A549 (cell line): ENCODE results near the gene HGFAC. TPM values are rescaled to one million over a fixed set of nuclear protein-coding genes. Genes with fewer than 3 reads are reported as not detected.

Source experiments
- ATAC-seq, 2 experiments: fragments of 200-7000 bp in 1 of 2; fragments of >200 bp in 1 of 2; cut with Nextera tagmentation in 1 of 2; cut with Tn5 transposase in 1 of 2; 3 replicates each; pipeline versions ENCODE4 v1.8.0 to v1.9.1; 2018 to 2020; ENCODE audit warnings: mild to moderate bottlenecking in 1 of 2, moderate library complexity in 1 of 2
- CTCF ChIA-PET: fragments of 300-600 bp; sonication (Branson Sonifier 250); formaldehyde crosslinking; extraction: SDS; loops from one replicate; lab custom pipeline; 2021; ENCODE audit warnings: antibody characterized with exemption, inconsistent platforms; lab: Yijun Ruan, JAX
- POLR2A ChIA-PET: fragments of 350-600 bp; formaldehyde crosslinking; extraction: SDS; loops from one replicate; lab custom pipeline; 2021; ENCODE audit warnings: antibody characterized with exemption, inconsistent platforms; lab: Yijun Ruan, JAX
- DNase-seq, 2 experiments: peaks; one replicate each; pipeline versions ENCODE4 v3.0.0 to v3.0.0-alpha.2; 2011 to 2016; ENCODE audit warnings: low read depth in 1 of 2, low spot score in 1 of 2
- FAIRE-seq: peaks from 2 replicates; lab custom pipeline; 2011; peaks lifted over from hg19 to GRCh38; lab: Jason Lieb, UNC
- H3K27ac ChIP-seq, 2 experiments: fragments of >200 bp; sonication (Bioruptor Twin); formaldehyde crosslinking; 3 replicates each; pipeline ENCODE4 v1.5.1; 2016 to 2017
- H3K4me1 ChIP-seq: fragments of >200 bp; sonication (Bioruptor Twin); formaldehyde crosslinking; 3 replicates; pipeline ENCODE4 v1.6.1; 2016
- H3K4me2 ChIP-seq: fragments of >200 bp; sonication (Bioruptor Twin); formaldehyde crosslinking; 3 replicates; pipeline ENCODE4 v1.6.1; 2016
- H3K4me3 ChIP-seq: fragments of >200 bp; sonication (Bioruptor Twin); formaldehyde crosslinking; 3 replicates; pipeline ENCODE4 v1.5.1; 2016
- H3K9me3 ChIP-seq: fragments of >200 bp; sonication (Bioruptor Twin); formaldehyde crosslinking; 3 replicates; pipeline ENCODE4 v1.6.1; 2016
- ATOH8 ChIP-seq: fragments of 250-450 bp; sonication (Bioruptor Pico); IDR thresholded peaks from 2 replicates; pipeline ENCODE4 v1.5.0; 2020; ENCODE audit warnings: low read depth, mild to moderate bottlenecking, moderate library complexity
- BHLHE40 ChIP-seq: IDR thresholded peaks from 2 replicates; pipeline ENCODE4 v1.6.1; 2012; ENCODE audit warnings: low read depth, low read length, inconsistent platforms
- CTCF ChIP-seq: fragments of >200 bp; sonication (Bioruptor Twin); formaldehyde crosslinking; IDR thresholded peaks from 3 replicates; pipeline ENCODE4 v1.5.1; 2016
- FOSL2 ChIP-seq, 2 experiments: fragments of 450-650 bp in 1 of 2; fragments of >200 bp in 1 of 2; sonication (Bioruptor Twin) in 1 of 2; formaldehyde crosslinking; IDR thresholded peaks; 2 replicates each; pipeline versions ENCODE4 v1.5.0 to v1.6.1; 2016 to 2020; ENCODE audit warnings: mild to moderate bottlenecking in 1 of 2, moderate library complexity in 1 of 2
- HES2 ChIP-seq: fragments of >200 bp; sonication (Bioruptor Twin); formaldehyde crosslinking; IDR thresholded peaks from 2 replicates; pipeline ENCODE4 v1.6.1; 2016
- HMGXB4 ChIP-seq: fragments of 250-450 bp; sonication (Bioruptor Pico); IDR thresholded peaks from 2 replicates; pipeline ENCODE4 v1.5.0; 2021; ENCODE audit warnings: mild to moderate bottlenecking, moderate library complexity, borderline replicate concordance
- HOXB13 ChIP-seq: fragments of 250-450 bp; sonication (Bioruptor Pico); IDR thresholded peaks from 2 replicates; pipeline ENCODE4 v1.5.0; 2020; ENCODE audit warnings: low read depth, mild to moderate bottlenecking, moderate library complexity
- JUNB ChIP-seq: fragments of >200 bp; sonication (Bioruptor Twin); formaldehyde crosslinking; IDR thresholded peaks from 2 replicates; pipeline ENCODE4 v1.6.1; 2016
- KDM1A ChIP-seq: fragments of 200-600 bp; sonication (generic); IDR thresholded peaks from 2 replicates; pipeline ENCODE4 v1.6.1; 2016; ENCODE audit warnings: low read depth, mild to moderate bottlenecking
- KDM5A ChIP-seq: fragments of 200-600 bp; sonication (generic); IDR thresholded peaks from 2 replicates; pipeline ENCODE4 v1.6.1; 2016; ENCODE audit warnings: antibody characterized with exemption, mild to moderate bottlenecking
- MYC ChIP-seq: IDR thresholded peaks from 2 replicates; pipeline ENCODE4 v1.6.1; 2012; ENCODE audit warnings: mild to moderate bottlenecking, inconsistent platforms, low read length, improper control_type of control experiment, borderline replicate concordance
- NR3C1 ChIP-seq: fragments of >200 bp; sonication (Bioruptor Twin); formaldehyde crosslinking; IDR thresholded peaks from 3 replicates; pipeline ENCODE4 v1.6.1; 2017
- PBX3 ChIP-seq: IDR thresholded peaks from 2 replicates; pipeline ENCODE4 v1.6.1; 2012
- POLR2AphosphoS2 ChIP-seq: conservative IDR thresholded peaks from 2 replicates; pipeline ENCODE4 v1.6.1; 2012; ENCODE audit warnings: low read length, improper control_type of control experiment, inconsistent platforms
- REST ChIP-seq: fragments of 200-600 bp; sonication (generic); IDR thresholded peaks from 2 replicates; pipeline ENCODE4 v1.6.1; 2016; ENCODE audit warnings: antibody characterized with exemption, mild to moderate bottlenecking, moderate library complexity
- USF2 ChIP-seq: fragments of 450-650 bp; IDR thresholded peaks from 2 replicates; pipeline ENCODE4 v1.6.1; 2014; ENCODE audit warnings: antibody characterized with exemption
- ZC3H11A ChIP-seq: fragments of 450-650 bp; IDR thresholded peaks from 2 replicates; pipeline ENCODE4 v1.6.1; 2014; ENCODE audit warnings: antibody characterized with exemption, mild to moderate bottlenecking
- ZNF302 ChIP-seq: fragments of 250-450 bp; sonication (Bioruptor Pico); IDR thresholded peaks from 2 replicates; pipeline ENCODE4 v1.9.0; 2021; ENCODE audit warnings: inconsistent platforms, mild to moderate bottlenecking, moderate library complexity
- WGBS: methylation state at CpG from one replicate; pipeline ENCODE4 v1.1.6; 2017; ENCODE audit errors: missing lambda C conversion rate; 5-methylcytosine and 5-hydroxymethylcytosine counted together
- polyA plus RNA-seq, 4 experiments: library from polyadenylated mRNA; depleted of rRNA in 3 of 4; stranded (reverse); fragments of >200 nt; fragmentation: RNase III in 1 of 4; extraction: RNeasy Plus Mini Kit Qiagen cat#74134 plus additional on column Dnase treatment in 1 of 4; gene quantifications; 2 replicates in 3 of 4; 3 replicates in 1 of 4; pipeline ENCODE4 v1.2.3, GENCODE V29; 2011 to 2017

The HGFAC gene
- polyA plus RNA-seq, 2 of the 4 experiments (the other 2 are of a cell fraction), result 0.25 TPM; not detected in 1

- no peak for ATAC-seq
- ChIA-PET POLR2A (no interaction called here), CTCF (interaction anchor here (1.4 to 1.7 kb wide), 2 partner anchors 11 to 23 kb away, joined by 6 to 13 read pairs; no protein-coding TSS in a partner anchor)
- no peaks in the 10 kb centered on the region for H3K4me1 ChIP-seq
- no peak overlapping the region for H3K4me2 ChIP-seq
- H3K27ac ChIP-seq, result no peak overlapping the region
- no peak for DNase-seq
- no peak overlapping the region for H3K4me3 ChIP-seq
- WGBS, result 68% methylated on average over 5 of the region's 17 CpGs
- FAIRE-seq, result no peak
- no peak for TF ChIP-seq CTCF
- no peak for TF ChIP-seq FOSL2 (IDR thresholded peaks at IDR 0.05)
- no peak for TF ChIP-seq FOSL2 (CRISPR knock-in tag; IDR thresholded peaks at IDR 0.05)
- no peak for TF ChIP-seq KDM5A
- H3K9me3 ChIP-seq, result no peaks in the 10 kb centered on the region
Observed at GRCh38 chr4:3491681-3492405, 50.1 kb downstream of the HGFAC start.

GRCh38 chr4:3492741-3493719, 51.3 kb downstream of the HGFAC start:
- ATAC-seq, result no peak
- CTCF ChIA-PET, result interaction anchor here (1.4 to 1.7 kb wide), 3 partner anchors 12 to 22 kb away, joined by 6 to 13 read pairs (median 9); no protein-coding TSS in a partner anchor
- no peak for FAIRE-seq
- no peak for TF ChIP-seq PBX3
- TF ChIP-seq NR3C1, result no peak
- no peak for TF ChIP-seq HOXB13 (CRISPR knock-in tag)
- TF ChIP-seq BHLHE40, result no peak
- no peak for TF ChIP-seq HMGXB4 (CRISPR knock-in tag)
- TF ChIP-seq JUNB, result no peak
- TF ChIP-seq ZC3H11A, result no peak
- TF ChIP-seq ATOH8 (CRISPR knock-in tag), result no peak
- TF ChIP-seq USF2, result no peak
- no peak for TF ChIP-seq MYC
- no peak for TF ChIP-seq ZNF302
- no peak for TF ChIP-seq HES2
- no peak for TF ChIP-seq POLR2AphosphoS2
- TF ChIP-seq KDM1A, result no peak
- no peak for TF ChIP-seq CTCF
- no peak for TF ChIP-seq KDM5A
- no peak for TF ChIP-seq REST

More at GRCh38 chr4:3492741-3493719, 51.3 kb downstream of the HGFAC start:
- POLR2A ChIA-PET, result no interaction called here
- 89% methylated on average over 19 of the region's 55 CpGs for WGBS
- H3K4me3 ChIP-seq, result no peak overlapping the region
- no peak overlapping the region for H3K27ac ChIP-seq
- no peak for DNase-seq
- H3K4me2 ChIP-seq, result no peak overlapping the region
- H3K4me1 ChIP-seq, result no peaks in the 10 kb centered on the region
- no peaks in the 10 kb centered on the region for H3K9me3 ChIP-seq
